Transverse colon (tissue), 3 donors: ENCODE measurements around the gene KCNRG.

ENCODE experiments used
- POLR2A ChIP-seq: fragments of 450-650 bp; IDR thresholded peaks from one replicate; pipeline ENCODE4 v1.6.1; 2016; ENCODE audit warnings: antibody characterized with exemption, mild to moderate bottlenecking, moderate library complexity
- TF ChIP-seq, protein P1 (sequence below), 5 experiments: fragments of 200-600 bp in 3 of 5; fragments of 450-650 bp in 2 of 5; sonication (generic) in 3 of 5; IDR thresholded peaks; 1 replicate in 2 of 5; 2 replicates in 3 of 5; pipeline ENCODE4 v1.5.1; 2016 to 2017; ENCODE audit warnings: antibody characterized with exemption in 5 of 5, inconsistent platforms in 3 of 5, mild to moderate bottlenecking in 2 of 5, moderate library complexity in 1 of 5

- no peak for TF ChIP-seq POLR2A
- TF ChIP-seq, protein P1, sequence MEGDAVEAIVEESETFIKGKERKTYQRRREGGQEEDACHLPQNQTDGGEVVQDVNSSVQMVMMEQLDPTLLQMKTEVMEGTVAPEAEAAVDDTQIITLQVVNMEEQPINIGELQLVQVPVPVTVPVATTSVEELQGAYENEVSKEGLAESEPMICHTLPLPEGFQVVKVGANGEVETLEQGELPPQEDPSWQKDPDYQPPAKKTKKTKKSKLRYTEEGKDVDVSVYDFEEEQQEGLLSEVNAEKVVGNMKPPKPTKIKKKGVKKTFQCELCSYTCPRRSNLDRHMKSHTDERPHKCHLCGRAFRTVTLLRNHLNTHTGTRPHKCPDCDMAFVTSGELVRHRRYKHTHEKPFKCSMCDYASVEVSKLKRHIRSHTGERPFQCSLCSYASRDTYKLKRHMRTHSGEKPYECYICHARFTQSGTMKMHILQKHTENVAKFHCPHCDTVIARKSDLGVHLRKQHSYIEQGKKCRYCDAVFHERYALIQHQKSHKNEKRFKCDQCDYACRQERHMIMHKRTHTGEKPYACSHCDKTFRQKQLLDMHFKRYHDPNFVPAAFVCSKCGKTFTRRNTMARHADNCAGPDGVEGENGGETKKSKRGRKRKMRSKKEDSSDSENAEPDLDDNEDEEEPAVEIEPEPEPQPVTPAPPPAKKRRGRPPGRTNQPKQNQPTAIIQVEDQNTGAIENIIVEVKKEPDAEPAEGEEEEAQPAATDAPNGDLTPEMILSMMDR (IDR thresholded peaks at IDR 0.05): no peak
Observed at GRCh38 chr13:50055454-50055853, 40.2 kb downstream of the KCNRG start.
